Measurements from ENCODE around the gene BRSK1. TPM values are rescaled to one million over a fixed set of nuclear protein-coding genes. Genes with fewer than 3 reads are reported as not detected.

The BRSK1 gene
- total and polyA plus RNA-seq, 2 of the 13 experiments (the other 11 are each of a cell fraction or from before 2014, with no cell fraction given): 0.18 to 1.2 TPM

DNA sequence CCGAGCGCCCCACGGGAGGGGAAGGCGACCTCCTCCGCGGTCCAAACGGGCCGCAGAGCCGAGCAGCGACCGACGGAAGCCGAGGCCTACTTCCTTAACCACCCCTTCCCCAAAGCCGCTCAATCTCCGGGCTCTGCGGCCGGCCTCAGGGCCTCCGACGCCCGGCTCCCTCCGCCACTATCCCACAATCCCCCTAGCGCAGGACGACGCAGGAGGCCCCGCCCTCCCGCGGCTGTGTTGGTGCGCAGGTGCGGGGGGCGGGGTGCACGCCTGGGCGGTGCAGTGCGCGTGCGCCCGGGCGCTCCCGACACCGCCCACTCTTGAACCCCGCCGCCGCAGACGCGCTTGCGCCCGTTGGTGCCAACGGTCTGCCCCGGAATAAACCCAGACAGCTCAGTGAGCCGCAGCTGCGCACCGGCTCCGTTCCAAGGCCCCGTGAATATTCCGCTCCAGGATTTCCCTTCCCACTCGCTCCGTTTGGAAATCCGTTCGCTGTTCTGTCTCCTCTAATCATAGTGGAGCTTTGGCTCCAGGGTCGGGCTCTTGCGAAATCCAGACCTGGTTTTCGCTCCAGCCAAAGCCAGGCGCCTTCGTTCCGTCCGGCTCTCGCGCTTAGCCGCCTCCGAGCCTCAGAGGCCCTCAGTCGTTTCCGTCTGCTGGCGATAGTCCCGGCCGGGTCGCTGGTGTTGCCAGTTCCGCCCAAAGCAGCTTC is 24.8 kb upstream of the BRSK1 start, which contains the start of gene PPP6R1 (continued):
- peak; percentile 61 for TF ChIP-seq SMC3 (IDR thresholded peaks at IDR 0.05; ENCODE audit: low read length)
- TF ChIP-seq SSRP1 (CRISPR knock-in tag; IDR thresholded peaks at IDR 0.05): 0 out of 2 replicates have a peak, but pooled peaks have one; percentile 2
- peak; percentile 87; the same call in 1 of the 2 replicates for TF ChIP-seq ZNF563 (CRISPR knock-in tag; IDR thresholded peaks at IDR 0.05)
- peak; percentile 81; the same call in 1 of the 2 replicates for TF ChIP-seq RARG (CRISPR knock-in tag; IDR thresholded peaks at IDR 0.05; ENCODE audit: low read depth)
- peak; percentile 58; the same call in 1 of the 2 replicates for TF ChIP-seq SP5 (CRISPR knock-in tag; IDR thresholded peaks at IDR 0.05; ENCODE audit: borderline replicate concordance, low read depth)
- TF ChIP-seq, protein P1, sequence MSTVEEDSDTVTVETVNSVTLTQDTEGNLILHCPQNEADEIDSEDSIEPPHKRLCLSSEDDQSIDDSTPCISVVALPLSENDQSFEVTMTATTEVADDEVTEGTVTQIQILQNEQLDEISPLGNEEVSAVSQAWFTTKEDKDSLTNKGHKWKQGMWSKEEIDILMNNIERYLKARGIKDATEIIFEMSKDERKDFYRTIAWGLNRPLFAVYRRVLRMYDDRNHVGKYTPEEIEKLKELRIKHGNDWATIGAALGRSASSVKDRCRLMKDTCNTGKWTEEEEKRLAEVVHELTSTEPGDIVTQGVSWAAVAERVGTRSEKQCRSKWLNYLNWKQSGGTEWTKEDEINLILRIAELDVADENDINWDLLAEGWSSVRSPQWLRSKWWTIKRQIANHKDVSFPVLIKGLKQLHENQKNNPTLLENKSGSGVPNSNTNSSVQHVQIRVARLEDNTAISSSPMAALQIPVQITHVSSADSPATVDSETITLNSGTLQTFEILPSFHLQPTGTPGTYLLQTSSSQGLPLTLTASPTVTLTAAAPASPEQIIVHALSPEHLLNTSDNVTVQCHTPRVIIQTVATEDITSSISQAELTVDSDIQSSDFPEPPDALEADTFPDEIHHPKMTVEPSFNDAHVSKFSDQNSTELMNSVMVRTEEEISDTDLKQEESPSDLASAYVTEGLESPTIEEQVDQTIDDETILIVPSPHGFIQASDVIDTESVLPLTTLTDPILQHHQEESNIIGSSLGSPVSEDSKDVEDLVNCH (CRISPR knock-in tag; IDR thresholded peaks at IDR 0.05): no peak
- TF ChIP-seq CCDC6 (CRISPR knock-in tag; IDR thresholded peaks at IDR 0.05): peak; percentile 78; the same call in 1 of the 2 replicates
- peak; percentile 83 for TF ChIP-seq HDAC1 (CRISPR knock-in tag; IDR thresholded peaks at IDR 0.05)
- no peak for TF ChIP-seq SNRNP70 (IDR thresholded peaks at IDR 0.05; ENCODE audit: low read depth, low read length)
- peak; percentile 86; the same call in 1 of the 2 replicates for TF ChIP-seq ZNF20 (CRISPR knock-in tag; IDR thresholded peaks at IDR 0.05)
- TF ChIP-seq MXD4 (CRISPR knock-in tag; IDR thresholded peaks at IDR 0.05): peak; percentile 76
- TF ChIP-seq, protein P2, sequence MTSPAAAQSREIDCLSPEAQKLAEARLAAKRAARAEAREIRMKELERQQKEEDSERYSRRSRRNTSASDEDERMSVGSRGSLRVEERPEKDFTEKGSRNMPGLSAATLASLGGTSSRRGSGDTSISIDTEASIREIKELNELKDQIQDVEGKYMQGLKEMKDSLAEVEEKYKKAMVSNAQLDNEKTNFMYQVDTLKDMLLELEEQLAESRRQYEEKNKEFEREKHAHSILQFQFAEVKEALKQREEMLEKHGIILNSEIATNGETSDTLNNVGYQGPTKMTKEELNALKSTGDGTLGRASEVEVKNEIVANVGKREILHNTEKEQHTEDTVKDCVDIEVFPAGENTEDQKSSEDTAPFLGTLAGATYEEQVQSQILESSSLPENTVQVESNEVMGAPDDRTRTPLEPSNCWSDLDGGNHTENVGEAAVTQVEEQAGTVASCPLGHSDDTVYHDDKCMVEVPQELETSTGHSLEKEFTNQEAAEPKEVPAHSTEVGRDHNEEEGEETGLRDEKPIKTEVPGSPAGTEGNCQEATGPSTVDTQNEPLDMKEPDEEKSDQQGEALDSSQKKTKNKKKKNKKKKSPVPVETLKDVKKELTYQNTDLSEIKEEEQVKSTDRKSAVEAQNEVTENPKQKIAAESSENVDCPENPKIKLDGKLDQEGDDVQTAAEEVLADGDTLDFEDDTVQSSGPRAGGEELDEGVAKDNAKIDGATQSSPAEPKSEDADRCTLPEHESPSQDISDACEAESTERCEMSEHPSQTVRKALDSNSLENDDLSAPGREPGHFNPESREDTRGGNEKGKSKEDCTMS (CRISPR knock-in tag; conservative IDR thresholded peaks at IDR 0.05): peak; percentile 90; the same call in 1 of the 2 replicates
- peak; percentile 82; the same call in 1 of the 2 replicates for TF ChIP-seq ZNF746 (CRISPR knock-in tag; IDR thresholded peaks at IDR 0.05)
- TF ChIP-seq MTF1 (CRISPR knock-in tag; IDR thresholded peaks at IDR 0.05): no peak
- no peak for TF ChIP-seq ZFP37 (CRISPR knock-in tag; IDR thresholded peaks at IDR 0.05; ENCODE audit: borderline replicate concordance)
- no peak for TF ChIP-seq ZNF326 (CRISPR knock-in tag; IDR thresholded peaks at IDR 0.05; ENCODE audit: borderline replicate concordance)
- TF ChIP-seq, protein P3, sequence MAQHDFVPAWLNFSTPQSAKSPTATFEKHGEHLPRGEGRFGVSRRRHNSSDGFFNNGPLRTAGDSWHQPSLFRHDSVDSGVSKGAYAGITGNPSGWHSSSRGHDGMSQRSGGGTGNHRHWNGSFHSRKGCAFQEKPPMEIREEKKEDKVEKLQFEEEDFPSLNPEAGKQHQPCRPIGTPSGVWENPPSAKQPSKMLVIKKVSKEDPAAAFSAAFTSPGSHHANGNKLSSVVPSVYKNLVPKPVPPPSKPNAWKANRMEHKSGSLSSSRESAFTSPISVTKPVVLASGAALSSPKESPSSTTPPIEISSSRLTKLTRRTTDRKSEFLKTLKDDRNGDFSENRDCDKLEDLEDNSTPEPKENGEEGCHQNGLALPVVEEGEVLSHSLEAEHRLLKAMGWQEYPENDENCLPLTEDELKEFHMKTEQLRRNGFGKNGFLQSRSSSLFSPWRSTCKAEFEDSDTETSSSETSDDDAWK (CRISPR knock-in tag; IDR thresholded peaks at IDR 0.05): no peak
- TF ChIP-seq FOXM1 (CRISPR knock-in tag; IDR thresholded peaks at IDR 0.05): no peak; the same call in 1 of the 2 replicates
- TF ChIP-seq RCOR2 (CRISPR knock-in tag; IDR thresholded peaks at IDR 0.05): peak; percentile 72
- TF ChIP-seq, protein P4, sequence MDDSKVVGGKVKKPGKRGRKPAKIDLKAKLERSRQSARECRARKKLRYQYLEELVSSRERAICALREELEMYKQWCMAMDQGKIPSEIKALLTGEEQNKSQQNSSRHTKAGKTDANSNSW (CRISPR knock-in tag; IDR thresholded peaks at IDR 0.05; ENCODE audit: borderline replicate concordance): no peak
- TF ChIP-seq SMAD3 (CRISPR knock-in tag; IDR thresholded peaks at IDR 0.05): peak; percentile 78; the same call in 1 of the 2 replicates
- no peak for TF ChIP-seq RELA (CRISPR knock-in tag; IDR thresholded peaks at IDR 0.05)
- TF ChIP-seq MEIS1 (CRISPR knock-in tag; IDR thresholded peaks at IDR 0.05; ENCODE audit: borderline replicate concordance): peak; percentile 27; the same call in 1 of the 2 replicates
- no peak for TF ChIP-seq SMARCE1 (IDR thresholded peaks at IDR 0.05; ENCODE audit: borderline replicate concordance)
- no peak for TF ChIP-seq SIX4 (CRISPR knock-in tag; IDR thresholded peaks at IDR 0.05)
